Measurements from ENCODE around the gene PTRH2.
"Not testable (repeated sequence)": the region's sequence is repeated elsewhere in the genome, so short reads cannot be mapped to it uniquely, and the experiment has no call there.

PTRH2 gene

DNA sequence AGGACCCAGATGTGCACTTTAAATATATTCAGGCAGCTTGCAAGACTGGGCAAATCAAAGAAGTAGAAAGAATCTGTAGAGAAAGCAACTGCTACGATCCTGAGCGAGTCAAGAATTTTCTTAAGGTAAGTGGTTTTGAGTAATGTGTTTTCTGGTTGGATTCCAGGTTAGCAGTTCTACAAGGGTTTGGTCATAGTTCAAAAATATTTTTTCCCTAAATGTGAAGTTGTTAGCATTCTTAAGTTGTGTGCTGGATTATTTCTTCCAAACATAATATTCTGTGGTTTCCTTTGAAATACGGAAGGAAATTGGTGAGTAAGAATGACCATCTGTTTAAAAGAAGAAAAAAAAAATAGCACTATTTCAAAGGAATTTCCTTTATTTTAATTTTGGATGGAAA lies 38.4 kb downstream of the PTRH2 start:
- Histone ChIP-seq H3K27ac (ENCODE audit: low read length) (no peak overlapping the region), H3K9me3 (replicated peaks; ENCODE audit: insufficient read depth, low read length) (no peaks in the 10 kb centered on the region), H2AFZ (ENCODE audit: low read length) (no peak overlapping the region), H3F3A (ENCODE audit: insufficient read depth, low read length) (no peaks in the 10 kb centered on the region), H3K4me3 (ENCODE audit: low read length) (no peak overlapping the region), H3K27me3 (replicated peaks; ENCODE audit: insufficient read depth, low read length) (no peaks in the 10 kb centered on the region), H3K4me2 (ENCODE audit: low read depth, low read length) (no peak overlapping the region), H3K79me2 (ENCODE audit: low read length) (peaks cover 58% of the 10 kb centered on the region), H3K9ac (ENCODE audit: low read length) (no peak overlapping the region), H3K9me2 (replicated peaks; ENCODE audit: insufficient read depth, low read length) (no peaks in the 10 kb centered on the region), H4K20me1 (ENCODE audit: insufficient read depth, low read length) (no peaks in the 10 kb centered on the region), H3K36me3 (replicated peaks; ENCODE audit: insufficient read depth, low read length) (peaks cover 38% of the 10 kb centered on the region), H3K4me1 (ENCODE audit: low read length) (no peaks in the 10 kb centered on the region)
- TF ChIP-seq EZH2 (optimal IDR thresholded peaks at IDR 0.05; ENCODE audit: low read depth, low read length) = no peak
- TF ChIP-seq EZH2phosphoT487 (IDR thresholded peaks at IDR 0.05; ENCODE audit: low read length) = no peak
- TF ChIP-seq, protein P1, sequence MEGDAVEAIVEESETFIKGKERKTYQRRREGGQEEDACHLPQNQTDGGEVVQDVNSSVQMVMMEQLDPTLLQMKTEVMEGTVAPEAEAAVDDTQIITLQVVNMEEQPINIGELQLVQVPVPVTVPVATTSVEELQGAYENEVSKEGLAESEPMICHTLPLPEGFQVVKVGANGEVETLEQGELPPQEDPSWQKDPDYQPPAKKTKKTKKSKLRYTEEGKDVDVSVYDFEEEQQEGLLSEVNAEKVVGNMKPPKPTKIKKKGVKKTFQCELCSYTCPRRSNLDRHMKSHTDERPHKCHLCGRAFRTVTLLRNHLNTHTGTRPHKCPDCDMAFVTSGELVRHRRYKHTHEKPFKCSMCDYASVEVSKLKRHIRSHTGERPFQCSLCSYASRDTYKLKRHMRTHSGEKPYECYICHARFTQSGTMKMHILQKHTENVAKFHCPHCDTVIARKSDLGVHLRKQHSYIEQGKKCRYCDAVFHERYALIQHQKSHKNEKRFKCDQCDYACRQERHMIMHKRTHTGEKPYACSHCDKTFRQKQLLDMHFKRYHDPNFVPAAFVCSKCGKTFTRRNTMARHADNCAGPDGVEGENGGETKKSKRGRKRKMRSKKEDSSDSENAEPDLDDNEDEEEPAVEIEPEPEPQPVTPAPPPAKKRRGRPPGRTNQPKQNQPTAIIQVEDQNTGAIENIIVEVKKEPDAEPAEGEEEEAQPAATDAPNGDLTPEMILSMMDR (IDR thresholded peaks at IDR 0.05; ENCODE audit: low read length) = no peak
- DNase-seq = no peak

DNA sequence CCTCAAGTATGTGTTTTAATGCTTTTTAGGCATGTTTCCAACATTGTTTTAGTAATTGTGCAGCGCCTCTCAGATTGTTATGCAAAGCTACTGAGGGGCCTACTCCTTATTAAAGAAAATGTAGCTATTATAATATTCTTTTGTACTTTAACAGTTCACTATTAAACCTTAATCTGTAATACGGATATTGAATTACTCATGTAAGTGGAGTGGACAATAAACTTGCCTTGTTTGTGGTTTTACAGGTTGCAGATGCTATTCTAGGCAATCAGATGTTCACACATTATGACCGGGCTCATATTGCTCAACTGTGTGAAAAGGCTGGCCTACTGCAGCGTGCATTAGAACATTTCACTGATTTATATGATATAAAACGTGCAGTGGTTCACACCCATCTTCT lies 41.0 kb downstream of the PTRH2 start:
- H3K4me3 ChIP-seq (ENCODE audit: low read length) = no peak overlapping the region
- H2AFZ ChIP-seq (ENCODE audit: low read length) = no peak overlapping the region
- H3F3A ChIP-seq (ENCODE audit: insufficient read depth, low read length) = no peaks in the 10 kb centered on the region
- peaks cover 58% of the 10 kb centered on the region for H3K79me2 ChIP-seq (ENCODE audit: low read length)
- H3K36me3 ChIP-seq (replicated peaks; ENCODE audit: insufficient read depth, low read length) = peaks cover 38% of the 10 kb centered on the region
- no peak overlapping the region for H3K4me2 ChIP-seq (ENCODE audit: low read depth, low read length)
- no peaks in the 10 kb centered on the region for H3K27me3 ChIP-seq (replicated peaks; ENCODE audit: insufficient read depth, low read length)
- TF ChIP-seq EZH2phosphoT487 (IDR thresholded peaks at IDR 0.05; ENCODE audit: low read length) (no peak), EZH2 (optimal IDR thresholded peaks at IDR 0.05; ENCODE audit: low read depth, low read length) (no peak)
- TF ChIP-seq, protein P1 (IDR thresholded peaks at IDR 0.05; ENCODE audit: low read length) = no peak
- DNase-seq = no peak
- no peaks in the 10 kb centered on the region for H3K9me3 ChIP-seq (replicated peaks; ENCODE audit: insufficient read depth, low read length)
- H3K27ac ChIP-seq (ENCODE audit: low read length) = no peak overlapping the region
- no peaks in the 10 kb centered on the region for H3K9me2 ChIP-seq (replicated peaks; ENCODE audit: insufficient read depth, low read length)
- 0 out of 2 replicates have a peak, but pooled peaks cover 6% of the 10 kb centered on the region for H4K20me1 ChIP-seq (ENCODE audit: insufficient read depth, low read length)
- H3K9ac ChIP-seq (ENCODE audit: low read length) = no peak overlapping the region
- no peaks in the 10 kb centered on the region for H3K4me1 ChIP-seq (ENCODE audit: low read length)

DNA sequence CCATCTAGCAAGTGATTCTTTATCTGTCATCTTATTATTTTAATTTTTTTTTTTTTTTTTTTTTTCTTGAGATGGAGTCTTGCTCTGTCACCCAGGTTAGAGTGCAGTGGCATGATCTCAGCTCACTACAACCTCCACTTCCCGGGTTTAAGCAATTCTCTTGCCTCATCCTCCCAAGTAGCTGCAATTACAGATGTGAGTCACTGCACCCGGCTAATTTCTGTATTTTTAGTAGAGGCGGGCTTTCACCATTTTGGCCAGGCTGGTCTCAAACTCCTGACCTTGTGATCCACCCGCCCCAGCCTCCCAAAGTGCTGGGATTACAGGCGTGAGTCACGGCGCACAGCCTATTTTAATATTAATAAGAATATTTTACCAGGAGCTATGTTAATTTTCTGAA lies 50.6 kb downstream of the PTRH2 start:
- H3F3A ChIP-seq (ENCODE audit: insufficient read depth, low read length); H3K9me3 ChIP-seq (replicated peaks; ENCODE audit: insufficient read depth, low read length); H3K9me2 ChIP-seq (replicated peaks; ENCODE audit: insufficient read depth, low read length); H3K9ac ChIP-seq (ENCODE audit: low read length); H3K4me1 ChIP-seq (ENCODE audit: low read length); H4K20me1 ChIP-seq (ENCODE audit: insufficient read depth, low read length); H3K4me2 ChIP-seq (ENCODE audit: low read depth, low read length); H3K27me3 ChIP-seq (replicated peaks; ENCODE audit: insufficient read depth, low read length); H3K4me3 ChIP-seq (ENCODE audit: low read length); DNase-seq; H2AFZ ChIP-seq (ENCODE audit: low read length); H3K27ac ChIP-seq (ENCODE audit: low read length): not testable (repeated sequence)
- Histone ChIP-seq H3K79me2 (ENCODE audit: low read length) (peaks cover 71% of the 10 kb centered on the region), H3K36me3 (replicated peaks; ENCODE audit: insufficient read depth, low read length) (peaks cover 36% of the 10 kb centered on the region)

DNA sequence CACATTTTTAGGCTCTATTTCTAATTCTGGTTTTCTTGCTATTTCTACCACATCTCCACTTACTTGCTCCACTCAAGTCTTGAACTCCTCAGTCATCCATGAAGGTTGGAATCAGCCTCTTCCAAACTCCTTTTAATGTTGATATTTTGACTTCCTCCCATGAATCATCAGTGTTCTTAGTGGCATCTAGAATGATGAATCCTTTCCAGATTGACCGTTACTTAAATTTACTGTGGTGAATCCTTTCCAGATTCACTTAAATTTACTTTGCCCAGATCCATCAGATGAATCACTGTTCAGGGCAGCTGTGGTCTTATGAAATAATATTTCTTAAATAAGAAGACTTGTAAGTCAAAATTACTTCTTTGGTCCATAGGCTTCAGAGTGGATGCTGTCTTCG lies 55.1 kb downstream of the PTRH2 start:
- peaks cover 21% of the 10 kb centered on the region; the same call in 1 of the 2 replicates for H3K36me3 ChIP-seq (replicated peaks; ENCODE audit: insufficient read depth, low read length)
- H3K27me3 ChIP-seq (replicated peaks; ENCODE audit: insufficient read depth, low read length) = no peaks in the 10 kb centered on the region
- no peak overlapping the region for H3K27ac ChIP-seq (ENCODE audit: low read length)
- H4K20me1 ChIP-seq (ENCODE audit: insufficient read depth, low read length) = peaks cover 17% of the 10 kb centered on the region; the same call in 1 of the 2 replicates
- no peak overlapping the region for H3K9ac ChIP-seq (ENCODE audit: low read length)
- no peaks in the 10 kb centered on the region for H3K4me1 ChIP-seq (ENCODE audit: low read length)
- no peaks in the 10 kb centered on the region for H3F3A ChIP-seq (ENCODE audit: insufficient read depth, low read length)
- H3K9me2 ChIP-seq (replicated peaks; ENCODE audit: insufficient read depth, low read length) = no peaks in the 10 kb centered on the region
- TF ChIP-seq, protein P1 (IDR thresholded peaks at IDR 0.05; ENCODE audit: low read length) = no peak
- TF ChIP-seq EZH2phosphoT487 (IDR thresholded peaks at IDR 0.05; ENCODE audit: low read length) (no peak), EZH2 (optimal IDR thresholded peaks at IDR 0.05; ENCODE audit: low read depth, low read length) (no peak)
- no peak overlapping the region for H2AFZ ChIP-seq (ENCODE audit: low read length)
- H3K4me2 ChIP-seq (ENCODE audit: low read depth, low read length) = no peak overlapping the region
- H3K9me3 ChIP-seq (replicated peaks; ENCODE audit: insufficient read depth, low read length) = no peaks in the 10 kb centered on the region
- DNase-seq = no peak
- H3K79me2 ChIP-seq (ENCODE audit: low read length) = peaks cover 81% of the 10 kb centered on the region
- H3K4me3 ChIP-seq (ENCODE audit: low read length) = no peak overlapping the region
